HepG2 (cell line): ENCODE results near the gene QRICH2. TPM values are rescaled to one million over a fixed set of nuclear protein-coding genes. Genes with fewer than 3 reads are reported as not detected.

Experiments used
- ATAC-seq: fragments of 200-7000 bp; cut with Tn5 transposase; 3 replicates; pipeline ENCODE4 v1.9.1; 2020; ENCODE audit warnings: mild to moderate bottlenecking, moderate library complexity
- Bru-seq: library from RNA; stranded (reverse); fragments of 400-500 nt; gene quantifications from one replicate; lab custom pipeline; 2021; lab: Mats Ljungman, UMichigan
- BruChase-seq, 2 experiments: library from RNA; stranded (reverse); fragments of 400-500 nt; gene quantifications; one replicate each; lab custom pipeline; 2021; lab: Mats Ljungman, UMichigan
- BruUV-seq: library from RNA; stranded (reverse); fragments of 400-500 nt; replicated peaks from 2 replicates; lab custom pipeline; 2021; lab: Mats Ljungman, UMichigan
- CTCF ChIA-PET: fragments of 300-600 bp; formaldehyde crosslinking; extraction: SDS; loops from one replicate; lab custom pipeline; 2021; ENCODE audit warnings: low total read pairs, inconsistent platforms, low intra/inter-chr PET ratio; lab: Yijun Ruan, JAX
- POLR2A ChIA-PET: fragments of 350-600 bp; sonication (Branson Sonifier 250); formaldehyde crosslinking; loops from one replicate; lab custom pipeline; 2020; ENCODE audit warnings: antibody characterized with exemption, inconsistent platforms; lab: Yijun Ruan, JAX
- DNase-seq: peaks from one replicate; pipeline ENCODE4 v3.0.0-alpha.2; 2015; ENCODE audit warnings: low spot score
- FAIRE-seq: peaks from 3 replicates; lab custom pipeline; 2011; peaks lifted over from hg19 to GRCh38; lab: Jason Lieb, UNC
- H2AFZ ChIP-seq: one replicate; pipeline ENCODE4 v1.6.1; 2011; ENCODE audit warnings: low read length, inconsistent platforms
- H3K27ac ChIP-seq: fragments of 300-600 bp; 3 replicates; pipeline ENCODE4 v1.8.0; 2011; ENCODE audit warnings: mixed run types, mild to moderate bottlenecking, mixed read lengths, low read length, inconsistent platforms; ENCODE audit not compliant: insufficient read depth; ENCODE audit errors: extremely low read length
- H3K27me3 ChIP-seq, 2 experiments: fragments of 200-600 bp in 1 of 2; 2 replicates in 1 of 2; 3 replicates in 1 of 2; pipeline versions ENCODE4 v1.6.0 to v1.8.0; 2011; ENCODE audit warnings: low read length in 2 of 2, mild to moderate bottlenecking in 2 of 2, moderate library complexity in 2 of 2, inconsistent platforms in 1 of 2; ENCODE audit not compliant: insufficient read depth in 2 of 2, control insufficient read depth in 1 of 2
- H3K36me3 ChIP-seq, 2 experiments: fragments of 200-600 bp in 1 of 2; replicated peaks in 1 of 2; 2 replicates in 1 of 2; 3 replicates in 1 of 2; pipeline versions ENCODE4 v1.5.1 to v1.8.0; 2011; ENCODE audit warnings: low read length in 2 of 2, inconsistent platforms in 1 of 2; ENCODE audit not compliant: insufficient read depth in 2 of 2, control insufficient read depth in 1 of 2
- H3K4me1 ChIP-seq: 2 replicates; pipeline ENCODE4 v1.5.1; 2012; ENCODE audit warnings: low read length, inconsistent platforms; ENCODE audit not compliant: insufficient read depth
- H3K4me2 ChIP-seq: 2 replicates; pipeline ENCODE4 v1.6.0; 2011; ENCODE audit warnings: low read depth, low read length, inconsistent platforms
- H3K4me3 ChIP-seq, 3 experiments: fragments of 200-600 bp in 1 of 3; sonication (generic), shearing (Covaris generic) in 1 of 3; replicated peaks in 1 of 3; 2 replicates each; pipeline ENCODE4 v1.5.1; 2011 to 2016; ENCODE audit warnings: low read length in 3 of 3, inconsistent platforms in 2 of 3, low read depth in 2 of 3, mild to moderate bottlenecking in 2 of 3, control low read depth in 1 of 3, mixed read lengths in 1 of 3; ENCODE audit not compliant: insufficient read depth in 1 of 3
- H3K79me2 ChIP-seq: one replicate; pipeline ENCODE4 v1.6.1; 2011; ENCODE audit warnings: low read length, inconsistent platforms; ENCODE audit not compliant: insufficient read depth
- H3K9ac ChIP-seq: 2 replicates; pipeline ENCODE4 v1.6.0; 2011; ENCODE audit warnings: mild to moderate bottlenecking, low read depth, low read length, inconsistent platforms; ENCODE audit not compliant: insufficient read depth
- H3K9me3 ChIP-seq: 2 replicates; pipeline ENCODE4 v1.5.1; 2012; ENCODE audit warnings: mild to moderate bottlenecking, low read length
- H4K20me1 ChIP-seq: 2 replicates; pipeline ENCODE4 v1.6.0; 2011; ENCODE audit warnings: inconsistent platforms, mild to moderate bottlenecking, low read length, moderate library complexity; ENCODE audit not compliant: insufficient read depth
- AGO2 ChIP-seq: fragments of 200-400 bp; formaldehyde crosslinking; optimal IDR thresholded peaks from 2 replicates; pipeline ENCODE3; 2017; ENCODE audit warnings: mild to moderate bottlenecking, low read depth, low read length, moderate library complexity
- NFIB ChIP-seq: sonication (generic); formaldehyde crosslinking; IDR thresholded peaks from 2 replicates; pipeline ENCODE4 v1.9.0; 2021; ENCODE audit warnings: missing genetic modification reagents, mild to moderate bottlenecking, borderline replicate concordance
- POLR2G ChIP-seq: fragments of 200-400 bp; formaldehyde crosslinking; IDR thresholded peaks from 2 replicates; pipeline ENCODE4 v1.6.1; 2018; ENCODE audit warnings: mild to moderate bottlenecking, low read depth, low read length, moderate library complexity
- RBFOX2 ChIP-seq: fragments of 200-400 bp; formaldehyde crosslinking; IDR thresholded peaks from 2 replicates; pipeline ENCODE4 v1.6.1; 2017; ENCODE audit warnings: low read depth, mild to moderate bottlenecking, low read length
- WGBS: methylation state at CpG from one replicate; pipeline ENCODE4 v1.1.6; 2017; ENCODE audit warnings: low lambda C conversion rate; 5-methylcytosine and 5-hydroxymethylcytosine counted together
- in situ Hi-C: cut with HindIII; loops from 2 replicates; pipeline ENCODE4 v1.10.0; 2017; ENCODE audit warnings: low pct_unique_long_range_greater_than_20kb; ENCODE audit not compliant: extremely low pct_ligation_motif_present
- intact Hi-C: fragments of 100-400 bp; cut with micrococcal nuclease; formaldehyde crosslinking; loops from one replicate; pipeline ENCODE4 v1.10.0; 2022; ENCODE audit not compliant: unreplicated experiment
- long read RNA-seq, 2 experiments: library from RNA in 1 of 2; library from polyadenylated mRNA in 1 of 2; stranded (forward) in 1 of 2; unstranded in 1 of 2; transcript quantifications; one replicate each; pipeline ENCODE4 v2.0.0, GENCODE V29; 2019 to 2022
- polyA minus RNA-seq, 3 experiments: library from RNA; depleted of rRNA, polyadenylated mRNA; stranded (reverse); fragments of >200 nt; gene quantifications; 2 replicates each; pipeline ENCODE4 v1.2.3, GENCODE V29; 2011; ENCODE audit warnings: low replicate concordance in 1 of 3
- polyA plus RNA-seq, 8 experiments: library from polyadenylated mRNA; depleted of rRNA in 3 of 8; stranded (reverse) in 7 of 8; unstranded in 1 of 8; fragments of >200 nt; fragmentation: Illumina TruSeq in 4 of 8; extraction: Trizol in 4 of 8; gene quantifications; 2 replicates each; pipeline versions ENCODE4 v1.2.1 to v1.2.3, GENCODE V29; 2011 to 2016; ENCODE audit warnings: low read depth in 4 of 8, missing spikeins in 1 of 8, mixed read lengths in 1 of 8; ENCODE audit not compliant: insufficient read depth in 1 of 8
- total RNA-seq, 5 experiments: library from RNA; depleted of rRNA; stranded (reverse); fragments of >200 nt; fragmentation: Illumina TruSeq; extraction: Trizol; gene quantifications; 2 replicates each; pipeline ENCODE4 v1.2.3, GENCODE V29; 2016; ENCODE audit warnings: low read depth in 1 of 5

The QRICH2 gene, protein sequence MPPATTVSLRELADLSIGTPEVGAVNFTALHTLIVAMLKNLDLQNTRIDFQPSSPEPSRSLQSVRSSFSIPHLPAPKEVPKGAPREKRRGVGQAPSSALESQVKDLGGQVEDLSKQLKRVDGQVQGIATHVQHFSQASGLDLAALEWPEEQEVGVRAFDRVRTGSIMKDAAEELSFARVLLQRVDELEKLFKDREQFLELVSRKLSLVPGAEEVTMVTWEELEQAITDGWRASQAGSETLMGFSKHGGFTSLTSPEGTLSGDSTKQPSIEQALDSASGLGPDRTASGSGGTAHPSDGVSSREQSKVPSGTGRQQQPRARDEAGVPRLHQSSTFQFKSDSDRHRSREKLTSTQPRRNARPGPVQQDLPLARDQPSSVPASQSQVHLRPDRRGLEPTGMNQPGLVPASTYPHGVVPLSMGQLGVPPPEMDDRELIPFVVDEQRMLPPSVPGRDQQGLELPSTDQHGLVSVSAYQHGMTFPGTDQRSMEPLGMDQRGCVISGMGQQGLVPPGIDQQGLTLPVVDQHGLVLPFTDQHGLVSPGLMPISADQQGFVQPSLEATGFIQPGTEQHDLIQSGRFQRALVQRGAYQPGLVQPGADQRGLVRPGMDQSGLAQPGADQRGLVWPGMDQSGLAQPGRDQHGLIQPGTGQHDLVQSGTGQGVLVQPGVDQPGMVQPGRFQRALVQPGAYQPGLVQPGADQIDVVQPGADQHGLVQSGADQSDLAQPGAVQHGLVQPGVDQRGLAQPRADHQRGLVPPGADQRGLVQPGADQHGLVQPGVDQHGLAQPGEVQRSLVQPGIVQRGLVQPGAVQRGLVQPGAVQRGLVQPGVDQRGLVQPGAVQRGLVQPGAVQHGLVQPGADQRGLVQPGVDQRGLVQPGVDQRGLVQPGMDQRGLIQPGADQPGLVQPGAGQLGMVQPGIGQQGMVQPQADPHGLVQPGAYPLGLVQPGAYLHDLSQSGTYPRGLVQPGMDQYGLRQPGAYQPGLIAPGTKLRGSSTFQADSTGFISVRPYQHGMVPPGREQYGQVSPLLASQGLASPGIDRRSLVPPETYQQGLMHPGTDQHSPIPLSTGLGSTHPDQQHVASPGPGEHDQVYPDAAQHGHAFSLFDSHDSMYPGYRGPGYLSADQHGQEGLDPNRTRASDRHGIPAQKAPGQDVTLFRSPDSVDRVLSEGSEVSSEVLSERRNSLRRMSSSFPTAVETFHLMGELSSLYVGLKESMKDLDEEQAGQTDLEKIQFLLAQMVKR (N-terminal part only)
- 2.7 and 3.7 TPM in 2 replicates for total RNA-seq (2016; rRNA removed; fragmentation: Illumina TruSeq; extraction: Trizol)
- total RNA-seq (2016; cell fraction: cytosol; rRNA removed; fragmentation: Illumina TruSeq; extraction: Trizol; ENCODE audit: low read depth): 3.1 and 3.3 TPM in 2 replicates
- 2.3 and 3.7 TPM in 2 replicates for total RNA-seq (2016; cell fraction: insoluble cytoplasmic fraction; rRNA removed; fragmentation: Illumina TruSeq; extraction: Trizol)
- total RNA-seq (2016; cell fraction: membrane; rRNA removed; fragmentation: Illumina TruSeq; extraction: Trizol): 4.0 and 4.5 TPM in 2 replicates
- total RNA-seq (2016; cell fraction: nucleus; rRNA removed; fragmentation: Illumina TruSeq; extraction: Trizol): 4.4 and 6.1 TPM in 2 replicates
- 5.7 and 11.5 TPM in 2 replicates for polyA plus RNA-seq (2011; rRNA removed)
- 3.4 and 3.8 TPM in 2 replicates for polyA plus RNA-seq (2011; cell fraction: cytosol; rRNA removed)
- 58.0 and 60.6 TPM in 2 replicates for polyA plus RNA-seq (2011; cell fraction: nucleus; rRNA removed)
- polyA plus RNA-seq (2012): 1.5 and 7.5 TPM in 2 replicates
- polyA plus RNA-seq (2016; cell fraction: cytosol; fragmentation: Illumina TruSeq; extraction: Trizol; ENCODE audit: low read depth): 0.94 and 1.1 TPM in 2 replicates
- 1.2 TPM in 2 replicates for polyA plus RNA-seq (2016; cell fraction: insoluble cytoplasmic fraction; fragmentation: Illumina TruSeq; extraction: Trizol; ENCODE audit: low read depth)
- polyA plus RNA-seq (2016; cell fraction: membrane; fragmentation: Illumina TruSeq; extraction: Trizol; ENCODE audit: low read depth): 1.0 and 1.5 TPM in 2 replicates
- 10.2 and 12.1 TPM in 2 replicates for polyA plus RNA-seq (2016; cell fraction: nucleus; fragmentation: Illumina TruSeq; extraction: Trizol; ENCODE audit: insufficient read depth, low read depth)
- polyA minus RNA-seq (2011; rRNA and poly(A)+ RNA removed; ENCODE audit: low replicate concordance): 6.3 and 21.9 TPM in 2 replicates
- polyA minus RNA-seq (2011; cell fraction: cytosol; rRNA and poly(A)+ RNA removed): 2.5 and 3.3 TPM in 2 replicates
- polyA minus RNA-seq (2011; cell fraction: nucleus; rRNA and poly(A)+ RNA removed): 12.0 and 17.0 TPM in 2 replicates
- percentile 70 among the genes with signal in this experiment for Bru-seq, nascent RNA
- percentile 75 among the genes with signal in this experiment for BruChase-seq, experiment 1, labeled RNA remaining after a 6-hour chase
- BruChase-seq, experiment 2, labeled RNA remaining after a 2-hour chase: percentile 80 among the genes with signal in this experiment
- long read RNA-seq, experiment 1: 0 reads
- long read RNA-seq, experiment 2, partial matches to known transcripts: 1 of 2 reads
- long read RNA-seq, experiment 2, other reads (novel, unspliced or antisense): 1 of 2 reads

DNA sequence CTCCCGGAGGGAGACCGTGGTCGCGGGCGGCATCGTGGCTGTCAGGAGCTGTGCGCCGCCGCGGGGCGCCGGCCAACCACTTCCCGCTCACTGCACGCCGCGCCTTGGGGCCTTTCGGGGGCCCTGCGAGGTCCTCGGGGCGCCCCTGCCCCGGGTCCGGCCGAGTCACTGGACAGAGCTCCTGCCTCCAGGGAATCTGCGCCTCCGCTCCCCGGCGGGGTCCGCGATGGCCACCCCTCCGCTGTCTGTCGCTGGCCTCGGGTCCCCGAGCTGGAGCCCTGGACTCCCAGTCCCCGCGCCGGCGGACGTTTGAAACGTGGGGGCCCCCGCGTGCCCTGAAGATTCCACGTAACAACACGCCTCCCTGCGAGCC, at the start of gene QRICH2:
QRICH2 (minus strand) TSS at position 311 of the 373 bp plus-strand sequence; CDS start at position 33, 278 bp downstream.
- DNase-seq (no peak), ATAC-seq (no peak), FAIRE-seq (no peak)
- CTCF ChIA-PET: no interaction called here
- Histone ChIP-seq H3K27ac (no peak within 1 kb of the TSS), H3K4me3 (no peak within 1 kb of the TSS), H3K4me2 (no peak within 1 kb of the TSS), H3K4me1 (no peaks in the 10 kb centered on the region), H3K9ac (no peak within 1 kb of the TSS), H3K9me3 (no peaks in the 10 kb centered on the region), H2AFZ (no peak within 1 kb of the TSS), H3K27me3 (no peaks in the 10 kb centered on the region), H4K20me1 (no peaks in the 10 kb centered on the region), H3K79me2 (no peaks in the 10 kb centered on the region), H3K36me3 (peaks cover 13 to 30% of the 10 kb centered on the region in 2 experiments)
- WGBS: 98% methylated on average over 44 of the region's 44 CpGs
- BruUV-seq: no TSS peak
- in situ Hi-C loops: no loop called here
- TF ChIP-seq NFIB (CRISPR knock-in tag) (no peak), POLR2G (peak; percentile 31; the same call in 1 of the 2 replicates), AGO2 (peak; percentile 97), RBFOX2 (peak; percentile 39; the same call in 1 of the 2 replicates)
- intact Hi-C loops: no loop called here
- POLR2A ChIA-PET: interaction anchor here (1.2 to 11.1 kb wide), 3 partner anchors 49 to 75 kb away, joined by 3 to 79 read pairs (median 5); partner anchors contain the start of gene SPHK1
